NOMO-1 treated with DMSO at 0.1 percent for 48 hours (cell line): ENCODE measurements around the gene CHD1.

Experiments
- DNase-seq: peaks from one replicate; lab custom pipeline; 2025; ENCODE audit not compliant: unreplicated experiment; lab: John Stamatoyannopoulos, UW

Gene CHD1

GRCh38 chr5:98816582-98817222 lies 112.1 kb downstream of the CHD1 start:
- DNase-seq: no peak

GRCh38 chr5:98813755-98814154 lies 115.1 kb downstream of the CHD1 start:
- DNase-seq: no peak

- DNase-seq: no peak
Measured at GRCh38 chr5:98810206-98810605, 118.6 kb downstream of the CHD1 start.

- DNase-seq: no peak
Measured at GRCh38 chr5:98807806-98808205, 121.0 kb downstream of the CHD1 start.

- no peak for DNase-seq
Measured at GRCh38 chr5:98805070-98805469, 123.7 kb downstream of the CHD1 start.

- no peak for DNase-seq
Measured at GRCh38 chr5:98804066-98804465, 124.7 kb downstream of the CHD1 start.
